Upper lobe of left lung (tissue), 6 donors: Measurements from ENCODE around the gene CNTNAP2. TPM values are rescaled to one million over a fixed set of nuclear protein-coding genes. Genes with fewer than 3 reads are reported as not detected.

ENCODE experiments used
- ATAC-seq, 2 donors: fragments of 200-7000 bp; cut with Tn5 transposase; one replicate each; pipeline ENCODE4 v1.9.1; 2022; ENCODE audit warnings: mild to moderate bottlenecking in 2 of 2, moderate library complexity in 2 of 2; ENCODE audit not compliant: low FRiP score in 2 of 2
- DNase-seq, 2 donors: peaks; one replicate each; pipeline ENCODE4 v3.0.0-alpha.2; 2019 to 2020
- H3K27ac ChIP-seq, 4 donors: fragments of 200-600 bp; sonication (generic); one replicate each; pipeline ENCODE4 v1.5.1; 2016 to 2019
- H3K27me3 ChIP-seq, 4 donors: fragments of 200-600 bp; sonication (generic); one replicate each; pipeline ENCODE4 v1.5.1; 2017 to 2019
- H3K36me3 ChIP-seq, 4 donors: fragments of 200-600 bp; sonication (generic); one replicate each; pipeline ENCODE4 v1.5.1; 2016 to 2019
- H3K4me1 ChIP-seq, 4 donors: fragments of 200-600 bp; sonication (generic); one replicate each; pipeline ENCODE4 v1.5.1; 2018 to 2019
- H3K4me3 ChIP-seq, 4 donors: fragments of 200-600 bp; sonication (generic); one replicate each; pipeline ENCODE4 v1.5.1; 2017 to 2019; ENCODE audit warnings: mild to moderate bottlenecking in 2 of 4, moderate library complexity in 1 of 4
- H3K9me3 ChIP-seq, 4 donors: fragments of 200-600 bp; sonication (generic); one replicate each; pipeline ENCODE4 v1.5.1; 2018 to 2019
- CTCF ChIP-seq, 6 experiments: fragments of 450-650 bp in 4 of 6; fragments of 200-600 bp in 2 of 6; sonication (generic) in 2 of 6; IDR thresholded peaks; one replicate each; pipeline ENCODE4 v1.5.1; 2016 to 2019; ENCODE audit warnings: antibody characterized with exemption in 6 of 6
- EP300 ChIP-seq, 4 donors: sonication (generic); formaldehyde crosslinking; IDR thresholded peaks; one replicate each; pipeline ENCODE4 v1.5.1; 2017; ENCODE audit warnings: antibody characterized with exemption in 4 of 4, control low read depth in 2 of 4
- POLR2A ChIP-seq, 4 donors: fragments of 450-650 bp; IDR thresholded peaks; one replicate each; pipeline ENCODE4 v1.5.1; 2016 to 2017; ENCODE audit warnings: antibody characterized with exemption in 4 of 4, mild to moderate bottlenecking in 2 of 4
- POLR2AphosphoS5 ChIP-seq, 2 donors: sonication (generic); formaldehyde crosslinking; IDR thresholded peaks; one replicate each; pipeline ENCODE4 v1.5.1; 2017; ENCODE audit warnings: antibody characterized with exemption in 2 of 2
- WGBS, 2 donors: methylation state at CpG; one replicate each; pipeline ENCODE4 v1.1.5; 2017 to 2018; 5-methylcytosine and 5-hydroxymethylcytosine counted together
- total RNA-seq, 6 donors: library from RNA; depleted of rRNA in 4 of 6; stranded (reverse); fragments of >200 nt in 4 of 6; gene quantifications; one replicate each; pipeline versions ENCODE4 v1.1.0 to v1.2.1, GENCODE V29; 2016 to 2021
- donor health status: DM: no; HTN: no; CAD: no; lungs with moderate emphysema.
- donor health status: DM: no; HTN: yes; CAD: no; lungs with severe emphysema.

CNTNAP2 gene
- total RNA-seq, 6 donors from 2014 or later: 0.06 to 1.0 (median 0.37) TPM

- DNase-seq: no peak
- no peaks in the 10 kb centered on the region for H3K9me3 ChIP-seq
- no peaks in the 10 kb centered on the region for H3K27me3 ChIP-seq
- H3K4me1 ChIP-seq: no peaks in the 10 kb centered on the region
- no peaks in the 10 kb centered on the region for H3K36me3 ChIP-seq
- H3K4me3 ChIP-seq: no peak overlapping the region
- no peak overlapping the region for H3K27ac ChIP-seq
- WGBS, 2 donors: 83 to 89% methylated on average over 1 of the region's 1 CpG
- TF ChIP-seq POLR2AphosphoS5 (IDR thresholded peaks at IDR 0.05) (no peak), EP300 (IDR thresholded peaks at IDR 0.05) (no peak), CTCF (IDR thresholded peaks at IDR 0.05) (no peak)
- ATAC-seq: no peak
Observed at GRCh38 chr7:146683439-146683838, 566.8 kb downstream of the CNTNAP2 start.

GRCh38 chr7:146690987-146691386 is 574.4 kb downstream of the CNTNAP2 start:
- WGBS, 2 donors: 84 to 86% methylated on average over 3 of the region's 3 CpGs
- Histone ChIP-seq H3K36me3 (no peaks in the 10 kb centered on the region), H3K9me3 (no peaks in the 10 kb centered on the region), H3K27me3 (no peaks in the 10 kb centered on the region), H3K27ac (no peak overlapping the region), H3K4me3 (no peak overlapping the region), H3K4me1 (no peaks in the 10 kb centered on the region)
- TF ChIP-seq POLR2AphosphoS5 (IDR thresholded peaks at IDR 0.05): no peak
- no peak for TF ChIP-seq POLR2A (IDR thresholded peaks at IDR 0.05)
- TF ChIP-seq CTCF (IDR thresholded peaks at IDR 0.05): no peak
- no peak for TF ChIP-seq EP300 (IDR thresholded peaks at IDR 0.05)
- ATAC-seq (no peak), DNase-seq (no peak)

- 83 to 86% methylated on average over 1 of the region's 1 CpG for WGBS, 2 donors
- no peak for DNase-seq
- no peak for TF ChIP-seq EP300 (IDR thresholded peaks at IDR 0.05)
- no peak for TF ChIP-seq POLR2A (IDR thresholded peaks at IDR 0.05)
- no peak for TF ChIP-seq CTCF (IDR thresholded peaks at IDR 0.05)
- no peak for TF ChIP-seq POLR2AphosphoS5 (IDR thresholded peaks at IDR 0.05)
- Histone ChIP-seq H3K4me3 (no peak overlapping the region), H3K36me3 (no peaks in the 10 kb centered on the region), H3K4me1 (no peaks in the 10 kb centered on the region), H3K27me3 (no peaks in the 10 kb centered on the region), H3K9me3 (no peaks in the 10 kb centered on the region), H3K27ac (no peak overlapping the region)
- ATAC-seq: no peak
Observed at GRCh38 chr7:146698995-146699610, 582.5 kb downstream of the CNTNAP2 start.

GRCh38 chr7:146700015-146700560 is 583.5 kb downstream of the CNTNAP2 start:
- H3K9me3 ChIP-seq: no peaks in the 10 kb centered on the region
- no peak for ATAC-seq
- no peaks in the 10 kb centered on the region for H3K36me3 ChIP-seq
- WGBS, 2 donors: 84 to 86% methylated on average over 1 of the region's 1 CpG
- H3K27me3 ChIP-seq: no peaks in the 10 kb centered on the region
- H3K27ac ChIP-seq: no peak overlapping the region
- no peaks in the 10 kb centered on the region for H3K4me1 ChIP-seq
- DNase-seq: no peak
- no peak overlapping the region for H3K4me3 ChIP-seq
- TF ChIP-seq POLR2AphosphoS5 (IDR thresholded peaks at IDR 0.05) (no peak), CTCF (IDR thresholded peaks at IDR 0.05) (no peak), EP300 (IDR thresholded peaks at IDR 0.05) (no peak), POLR2A (IDR thresholded peaks at IDR 0.05) (no peak)

- 37 to 45% methylated on average over 3 of the region's 3 CpGs for WGBS, 2 donors
- Histone ChIP-seq H3K4me1 (no peaks in the 10 kb centered on the region), H3K27me3 (no peaks in the 10 kb centered on the region), H3K9me3 (no peaks in the 10 kb centered on the region), H3K36me3 (no peaks in the 10 kb centered on the region), H3K4me3 (no peak overlapping the region), H3K27ac (no peak overlapping the region)
- ATAC-seq (no peak), DNase-seq (no peak)
- no peak for TF ChIP-seq EP300 (IDR thresholded peaks at IDR 0.05)
- TF ChIP-seq CTCF (IDR thresholded peaks at IDR 0.05): no peak
- TF ChIP-seq POLR2A (IDR thresholded peaks at IDR 0.05): no peak
- no peak for TF ChIP-seq POLR2AphosphoS5 (IDR thresholded peaks at IDR 0.05)
Observed at GRCh38 chr7:146701166-146701565, 584.6 kb downstream of the CNTNAP2 start.
